ENCODE measurements around the gene MAPT. TPM values are rescaled to one million over a fixed set of nuclear protein-coding genes. Genes with fewer than 3 reads are reported as not detected.

MAPT gene
- total RNA-seq, 1 experiment from 2014 or later = 37.5 TPM

DNA sequence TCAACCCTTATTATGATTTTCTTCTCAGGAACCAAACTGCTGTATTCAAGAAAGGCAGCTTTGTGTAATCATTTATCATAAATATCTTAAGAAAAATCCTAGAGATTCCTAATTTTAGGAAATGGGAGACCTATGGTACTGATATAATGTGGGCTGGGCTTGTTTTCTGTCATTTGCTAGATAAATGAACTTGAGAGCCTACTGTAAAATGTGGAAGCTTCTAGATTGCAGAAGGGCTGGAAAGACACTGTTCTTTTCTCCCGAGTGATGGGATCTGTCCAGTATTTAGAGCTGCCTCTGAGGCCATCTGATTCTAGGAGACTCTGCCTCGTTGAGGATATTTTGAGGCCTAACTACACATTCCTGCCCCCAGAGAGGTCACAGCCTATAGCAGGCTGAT, 84.8 kb downstream of the MAPT start:
- BruUV-seq (replicated peaks) = no TSS peak
- intact Hi-C loops (cut with micrococcal nuclease) = no loop called here
- H2AFZ ChIP-seq (ENCODE audit: low read depth, low read length, poor library complexity, severe bottlenecking) = no peak overlapping the region
- H3K9me3 ChIP-seq (ENCODE audit: control insufficient read depth in 1 of 2, insufficient read depth in 1 of 2, low read depth in 1 of 2, low read length in 2 of 2) = no peaks in the 10 kb centered on the region
- no peak overlapping the region for H3K4me2 ChIP-seq (ENCODE audit: low read length)
- no peak for TF ChIP-seq EZH2 (IDR thresholded peaks at IDR 0.05)
- TF ChIP-seq ZBTB33 (IDR thresholded peaks at IDR 0.05; ENCODE audit: extremely low read depth, insufficient replicate concordance, low read length) = no peak
- TF ChIP-seq YY1 (IDR thresholded peaks at IDR 0.05; ENCODE audit: extremely low read depth, insufficient replicate concordance, low read depth, low read length) = no peak
- TF ChIP-seq CBX3 (IDR thresholded peaks at IDR 0.05; ENCODE audit: low read depth) = no peak
- TF ChIP-seq, protein P1, sequence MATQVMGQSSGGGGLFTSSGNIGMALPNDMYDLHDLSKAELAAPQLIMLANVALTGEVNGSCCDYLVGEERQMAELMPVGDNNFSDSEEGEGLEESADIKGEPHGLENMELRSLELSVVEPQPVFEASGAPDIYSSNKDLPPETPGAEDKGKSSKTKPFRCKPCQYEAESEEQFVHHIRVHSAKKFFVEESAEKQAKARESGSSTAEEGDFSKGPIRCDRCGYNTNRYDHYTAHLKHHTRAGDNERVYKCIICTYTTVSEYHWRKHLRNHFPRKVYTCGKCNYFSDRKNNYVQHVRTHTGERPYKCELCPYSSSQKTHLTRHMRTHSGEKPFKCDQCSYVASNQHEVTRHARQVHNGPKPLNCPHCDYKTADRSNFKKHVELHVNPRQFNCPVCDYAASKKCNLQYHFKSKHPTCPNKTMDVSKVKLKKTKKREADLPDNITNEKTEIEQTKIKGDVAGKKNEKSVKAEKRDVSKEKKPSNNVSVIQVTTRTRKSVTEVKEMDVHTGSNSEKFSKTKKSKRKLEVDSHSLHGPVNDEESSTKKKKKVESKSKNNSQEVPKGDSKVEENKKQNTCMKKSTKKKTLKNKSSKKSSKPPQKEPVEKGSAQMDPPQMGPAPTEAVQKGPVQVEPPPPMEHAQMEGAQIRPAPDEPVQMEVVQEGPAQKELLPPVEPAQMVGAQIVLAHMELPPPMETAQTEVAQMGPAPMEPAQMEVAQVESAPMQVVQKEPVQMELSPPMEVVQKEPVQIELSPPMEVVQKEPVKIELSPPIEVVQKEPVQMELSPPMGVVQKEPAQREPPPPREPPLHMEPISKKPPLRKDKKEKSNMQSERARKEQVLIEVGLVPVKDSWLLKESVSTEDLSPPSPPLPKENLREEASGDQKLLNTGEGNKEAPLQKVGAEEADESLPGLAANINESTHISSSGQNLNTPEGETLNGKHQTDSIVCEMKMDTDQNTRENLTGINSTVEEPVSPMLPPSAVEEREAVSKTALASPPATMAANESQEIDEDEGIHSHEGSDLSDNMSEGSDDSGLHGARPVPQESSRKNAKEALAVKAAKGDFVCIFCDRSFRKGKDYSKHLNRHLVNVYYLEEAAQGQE (IDR thresholded peaks at IDR 0.05; ENCODE audit: low read depth) = no peak
- TF ChIP-seq ELF1 (IDR thresholded peaks at IDR 0.05; ENCODE audit: borderline replicate concordance, low read depth) = no peak
- TF ChIP-seq SIN3A (IDR thresholded peaks at IDR 0.05; ENCODE audit: low read depth) = no peak
- no peak for TF ChIP-seq JUND (IDR thresholded peaks at IDR 0.05)
- TF ChIP-seq CEBPB (IDR thresholded peaks at IDR 0.05; ENCODE audit: low read depth) = no peak
- TF ChIP-seq ZNF274 (IDR thresholded peaks at IDR 0.05; ENCODE audit: low read depth, low read length) = no peak
- no peak for TF ChIP-seq POLR2A (IDR thresholded peaks at IDR 0.05; ENCODE audit: borderline replicate concordance, extremely low read depth, insufficient read depth, insufficient read length)
- TF ChIP-seq FOSL1 (IDR thresholded peaks at IDR 0.05; ENCODE audit: low read depth) = no peak
- TF ChIP-seq ZFX (IDR thresholded peaks at IDR 0.05) = no peak
- no peak for TF ChIP-seq MAX (IDR thresholded peaks at IDR 0.05)
- no peak for TF ChIP-seq EGR1 (IDR thresholded peaks at IDR 0.05; ENCODE audit: low read depth)
- TF ChIP-seq RAD21 (IDR thresholded peaks at IDR 0.05; ENCODE audit: low read depth) = no peak
- no peak for TF ChIP-seq POLR2AphosphoS5 (IDR thresholded peaks at IDR 0.05; ENCODE audit: low read depth, low read length)
- TF ChIP-seq SP1 (IDR thresholded peaks at IDR 0.05; ENCODE audit: low read depth) = no peak
- H4K20me1 ChIP-seq (ENCODE audit: insufficient read depth) = no peaks in the 10 kb centered on the region
- no peaks in the 10 kb centered on the region for H3K4me1 ChIP-seq (ENCODE audit: control insufficient read depth in 1 of 2, insufficient read depth in 2 of 2, low read length in 2 of 2)
- no peaks in the 10 kb centered on the region for H3K36me3 ChIP-seq (ENCODE audit: control insufficient read depth in 1 of 2, insufficient read depth in 2 of 2, low read length in 2 of 2)
- no peak for ATAC-seq
- ChIA-PET CTCF (no interaction called here), RAD21 (ENCODE audit: low non-redundant PET in 1 of 2, low total read pairs in 2 of 2, uncharacterized antibody in 2 of 2, unreplicated experiment in 2 of 2) (no interaction called here), POLR2A (no interaction called here)
- H3K4me3 ChIP-seq (replicated peaks in 1 of 2; ENCODE audit: low read depth in 1 of 2, low read length in 2 of 2) = no peak overlapping the region
- no peaks in the 10 kb centered on the region for H3K27me3 ChIP-seq (ENCODE audit: insufficient read depth, low read length)
- H3K9ac ChIP-seq (ENCODE audit: low read length) = no peak overlapping the region
- H3K79me2 ChIP-seq (ENCODE audit: insufficient read depth, low read length) = no peaks in the 10 kb centered on the region
- no peaks in the 10 kb centered on the region for H3K9me2 ChIP-seq (ENCODE audit: insufficient read depth)
- DNase-seq (ENCODE audit: low read depth, low spot score) = no peak
- no peak overlapping the region for H3K27ac ChIP-seq (ENCODE audit: low read depth, low read length)

Measured in HCT116 (cell line).